Naive thymus-derived CD4-positive, alpha-beta T cell (primary cell): Measurements from ENCODE around the gene ARHGEF19. TPM values are rescaled to one million over a fixed set of nuclear protein-coding genes. Genes with fewer than 3 reads are reported as not detected.
"Not testable (repeated sequence)": the region's sequence is repeated elsewhere in the genome, so short reads cannot be mapped to it uniquely, and the experiment has no call there.

Source experiments
- ATAC-seq: fragments of 150-1000 bp; cut with Tn5 transposase; 2 replicates; pipeline ENCODE4 v1.10.0; 2021; ENCODE audit warnings: mild to moderate bottlenecking, moderate library complexity
- CTCF ChIA-PET: fragments of 350-600 bp; sonication (Branson Sonifier 250); formaldehyde crosslinking; loops from one replicate; lab custom pipeline; 2021; ENCODE audit warnings: antibody characterized with exemption; lab: Charles Lee
- POLR2A ChIA-PET: fragments of 350-600 bp; sonication (Branson Sonifier 250); formaldehyde crosslinking; loops from one replicate; lab custom pipeline; 2021; ENCODE audit warnings: antibody characterized with exemption, inconsistent platforms; lab: Charles Lee
- DNase-seq, 9 donors: peaks; one replicate each; pipeline versions ENCODE4 v3.0.0 to v3.0.0-alpha.2; 2020 to 2022; ENCODE audit warnings: mixed read lengths in 1 of 9
- H3K27ac ChIP-seq: one replicate; pipeline ENCODE4 v1.7.0; 2013; ENCODE audit warnings: mild to moderate bottlenecking, low read depth, low read length, moderate library complexity
- H3K27me3 ChIP-seq, 2 donors: one replicate each; pipeline ENCODE4 v1.7.0; 2013; ENCODE audit warnings: low read length in 2 of 2, mild to moderate bottlenecking in 2 of 2, moderate library complexity in 2 of 2; ENCODE audit not compliant: control insufficient read depth in 2 of 2, insufficient read depth in 2 of 2
- H3K36me3 ChIP-seq, 3 experiments: 1 replicate in 2 of 3; 2 replicates in 1 of 3; pipeline ENCODE4 v1.7.0; 2013; ENCODE audit warnings: low read length in 3 of 3, mild to moderate bottlenecking in 3 of 3, moderate library complexity in 1 of 3; ENCODE audit not compliant: insufficient read depth in 3 of 3, control insufficient read depth in 2 of 3
- H3K4me1 ChIP-seq, 2 donors: one replicate each; pipeline ENCODE4 v1.7.0; 2013; ENCODE audit warnings: low read length in 2 of 2, mild to moderate bottlenecking in 2 of 2, moderate library complexity in 1 of 2; ENCODE audit not compliant: control insufficient read depth in 2 of 2, insufficient read depth in 2 of 2
- H3K4me3 ChIP-seq: 2 replicates; pipeline ENCODE4 v1.7.0; 2013; ENCODE audit warnings: mild to moderate bottlenecking, low read length
- H3K9me3 ChIP-seq, 3 experiments: 1 replicate in 2 of 3; 2 replicates in 1 of 3; pipeline ENCODE4 v1.7.0; 2013; ENCODE audit warnings: low read length in 3 of 3; ENCODE audit not compliant: control insufficient read depth in 2 of 3
- H3K27ac Mint-ChIP-seq, 9 donors: one replicate each; pipeline ENCODE4 v1.8.0; 2020 to 2022; ENCODE audit warnings: mixed read lengths in 9 of 9, mild to moderate bottlenecking in 8 of 9, moderate library complexity in 5 of 9, inconsistent platforms in 2 of 9
- H3K27me3 Mint-ChIP-seq, 5 donors: one replicate each; pipeline ENCODE4 v1.8.0; 2021 to 2022; ENCODE audit warnings: mixed read lengths in 5 of 5, mild to moderate bottlenecking in 1 of 5
- H3K36me3 Mint-ChIP-seq, 5 donors: one replicate each; pipeline ENCODE4 v1.8.0; 2020 to 2022; ENCODE audit warnings: mixed read lengths in 5 of 5, mild to moderate bottlenecking in 3 of 5, inconsistent platforms in 1 of 5
- H3K4me1 Mint-ChIP-seq, 7 donors: one replicate each; pipeline ENCODE4 v1.8.0; 2020 to 2022; ENCODE audit warnings: mixed read lengths in 7 of 7, mild to moderate bottlenecking in 3 of 7, inconsistent platforms in 1 of 7
- H3K4me3 Mint-ChIP-seq, 10 donors: one replicate each; pipeline ENCODE4 v1.8.0; 2020 to 2022; ENCODE audit warnings: mild to moderate bottlenecking in 10 of 10, mixed read lengths in 10 of 10, moderate library complexity in 6 of 10, inconsistent platforms in 2 of 10
- H3K9me3 Mint-ChIP-seq, 11 donors: one replicate each; pipeline ENCODE4 v1.8.0; 2020 to 2022; ENCODE audit warnings: mixed read lengths in 11 of 11, mild to moderate bottlenecking in 4 of 11, inconsistent platforms in 1 of 11, moderate library complexity in 1 of 11
- intact Hi-C, 2 donors: fragments of 100-400 bp; cut with micrococcal nuclease; formaldehyde crosslinking; loops; one replicate each; pipeline ENCODE4 v1.15.1; 2023
- polyA plus RNA-seq, 2 donors: library from polyadenylated mRNA; unstranded; fragments of 300-500 nt; fragmentation: Illumina TruSeq; gene quantifications; one replicate each; pipeline ENCODE4 v1.2.3, GENCODE V29; 2021
- total RNA-seq, 6 experiments: library from RNA in 5 of 6; stranded (reverse) in 5 of 6; gene quantifications; 1 replicate in 5 of 6; 2 replicates in 1 of 6; pipeline ENCODE4 v1.2.3 and lab custom pipeline; 2021 to 2026

Gene ARHGEF19
- total and polyA plus RNA-seq, 7 experiments from 2014 or later = 5.1 to 12.4 (median 9.1) TPM

DNA sequence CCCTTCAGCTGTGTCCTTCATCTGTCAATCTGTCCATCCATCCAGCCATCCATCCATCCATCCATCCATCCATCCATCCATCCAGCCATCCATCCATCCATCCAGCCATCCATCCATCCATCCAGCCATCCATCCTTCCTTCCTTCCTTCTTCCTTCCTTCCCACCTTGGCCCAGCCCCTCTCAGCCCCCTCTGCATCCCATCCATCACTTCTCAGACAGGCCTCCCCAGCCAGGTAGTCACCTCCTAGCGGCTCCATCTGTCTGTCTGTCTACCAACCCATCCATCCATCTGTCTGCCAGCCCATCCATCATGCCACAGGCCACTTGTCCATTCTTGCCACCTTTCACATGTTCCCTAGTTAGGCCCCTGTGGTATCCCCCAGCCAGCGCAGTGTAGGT, 46.3 kb downstream of the ARHGEF19 start:
- Histone ChIP-seq H3K27ac (no peak overlapping the region), H3K9me3 (no peaks in the 10 kb centered on the region), H3K4me1 (peaks cover 34 to 53% of the 10 kb centered on the region in 2 donors), H3K27me3 (no peaks in the 10 kb centered on the region), H3K4me3 (no peak overlapping the region), H3K36me3 (no peaks in the 10 kb centered on the region)
- H3K27me3 Mint-ChIP-seq = peaks cover 0 to 68% (median 0%) of the 10 kb centered on the region in 5 donors
- POLR2A ChIA-PET = no interaction called here
- CTCF ChIA-PET = interaction anchor here (0.6 kb wide), 1 partner anchor 12 kb away, joined by 5 read pairs; no protein-coding TSS in a partner anchor
- peak overlapping the region; percentile 21 to 83 (median 50) for H3K4me3 Mint-ChIP-seq
- DNase-seq = no peak
- peak overlapping the region in 6 of 9 donors; percentile 8 to 81 (median 61) for H3K27ac Mint-ChIP-seq
- no peak for ATAC-seq
- H3K4me1 Mint-ChIP-seq = peaks cover 43 to 86% (median 65%) of the 10 kb centered on the region in 7 donors
- peaks cover 0 to 1% (median 0%) of the 10 kb centered on the region in 11 donors for H3K9me3 Mint-ChIP-seq
- H3K36me3 Mint-ChIP-seq = no peaks in the 10 kb centered on the region
- intact Hi-C loops = loop anchor here in 1 of 2 donors (1.0 kb wide), 1 partner anchor 8 kb away; no protein-coding TSS in a partner anchor

- peak overlapping the region in 7 of 9 donors; percentile 19 to 81 (median 58) for H3K27ac Mint-ChIP-seq
- Histone ChIP-seq H3K27ac (no peak overlapping the region), H3K4me3 (no peak overlapping the region), H3K4me1 (peaks cover 34 to 53% of the 10 kb centered on the region in 2 donors), H3K9me3 (no peaks in the 10 kb centered on the region), H3K36me3 (no peaks in the 10 kb centered on the region), H3K27me3 (no peaks in the 10 kb centered on the region)
- CTCF ChIA-PET = interaction anchor here (0.6 kb wide), 1 partner anchor 315 kb away, joined by 3 read pairs; no protein-coding TSS in a partner anchor
- peak overlapping the region in 9 of 10 donors; percentile 10 to 83 (median 51) for H3K4me3 Mint-ChIP-seq
- H3K36me3 Mint-ChIP-seq = no peaks in the 10 kb centered on the region
- H3K27me3 Mint-ChIP-seq = peaks cover 0 to 69% (median 0%) of the 10 kb centered on the region in 5 donors
- intact Hi-C loops = no loop called here
- DNase-seq = no peak
- H3K9me3 Mint-ChIP-seq = peaks cover 0 to 1% (median 0%) of the 10 kb centered on the region in 11 donors
- peaks cover 43 to 88% (median 65%) of the 10 kb centered on the region in 7 donors for H3K4me1 Mint-ChIP-seq
- ATAC-seq = no peak
- POLR2A ChIA-PET = interaction anchor here (0.5 kb wide), 1 partner anchor 18 kb away, joined by 3 read pairs; no protein-coding TSS in a partner anchor
Observed at GRCh38 chr1:16165548-16165947, 46.9 kb downstream of the ARHGEF19 start.

GRCh38 chr1:16165073-16165364, 47.4 kb downstream of the ARHGEF19 start:
- Histone ChIP-seq H3K27ac (no peak overlapping the region), H3K36me3 (no peaks in the 10 kb centered on the region), H3K27me3 (no peaks in the 10 kb centered on the region), H3K9me3 (no peaks in the 10 kb centered on the region), H3K4me3 (no peak overlapping the region), H3K4me1 (peaks cover 34 to 53% of the 10 kb centered on the region in 2 donors)
- ChIA-PET POLR2A (interaction anchor here (0.5 kb wide), 1 partner anchor 17 kb away, joined by 3 read pairs; no protein-coding TSS in a partner anchor), CTCF (interaction anchor here (0.6 kb wide), 1 partner anchor 316 kb away, joined by 3 read pairs; no protein-coding TSS in a partner anchor)
- ATAC-seq (no peak), DNase-seq (no peak)
- Mint-ChIP-seq H3K27me3 (peaks cover 0 to 65% (median 0%) of the 10 kb centered on the region in 5 donors), H3K4me1 (peaks cover 45 to 86% (median 68%) of the 10 kb centered on the region in 7 donors), H3K4me3 (peak overlapping the region in 4 of 10 donors; percentile 36 to 83 (median 58)), H3K36me3 (no peaks in the 10 kb centered on the region), H3K27ac (peak overlapping the region in 4 of 9 donors; percentile 45 to 82 (median 70)), H3K9me3 (peaks cover 0 to 1% (median 0%) of the 10 kb centered on the region in 11 donors)
- intact Hi-C loops = no loop called here

DNA sequence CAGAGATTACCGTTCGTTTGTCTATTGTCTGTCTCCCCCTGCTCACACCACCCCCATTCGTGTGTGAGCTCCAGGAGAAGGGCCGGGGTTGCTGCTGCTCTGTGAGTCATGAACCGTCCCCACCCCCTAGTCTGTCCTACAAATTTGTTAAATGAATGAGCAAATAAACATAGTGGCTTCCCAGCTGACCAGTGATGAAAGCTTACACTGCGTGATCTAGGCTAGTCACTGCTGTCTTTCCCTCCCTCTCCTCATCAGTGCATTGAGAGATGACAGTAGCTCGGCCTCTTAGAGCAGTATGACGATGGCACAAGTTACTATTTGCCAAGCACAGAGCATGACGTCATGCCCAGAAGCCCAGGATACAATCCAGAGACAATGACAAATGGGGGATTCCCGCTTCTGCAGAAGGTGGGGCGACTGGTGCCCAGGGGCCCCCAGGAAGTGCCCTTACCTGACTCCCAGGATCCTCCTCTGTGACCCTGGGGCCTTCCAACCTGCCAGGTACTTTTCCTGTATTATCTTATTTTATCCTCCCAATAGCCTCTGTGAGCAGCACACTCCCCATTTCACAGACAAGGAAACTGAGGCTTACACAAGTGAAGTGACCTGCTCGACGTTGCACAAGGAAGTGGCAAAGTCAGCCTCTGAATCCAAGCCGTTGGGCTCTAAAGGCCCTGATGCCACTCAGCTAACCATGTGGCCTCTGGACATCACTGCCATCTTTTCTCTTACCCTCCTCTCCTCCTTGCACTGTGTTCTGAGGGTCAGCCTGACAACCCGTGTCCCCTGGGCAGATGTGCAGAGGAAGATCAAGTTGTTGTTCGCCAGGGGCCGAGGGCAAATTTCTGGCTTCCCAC, 48.0 kb downstream of the ARHGEF19 start:
- ATAC-seq = no peak
- peaks cover 0 to 61% (median 0%) of the 10 kb centered on the region in 5 donors for H3K27me3 Mint-ChIP-seq
- peaks cover 0 to 1% (median 0%) of the 10 kb centered on the region in 11 donors for H3K9me3 Mint-ChIP-seq
- intact Hi-C loops = no loop called here
- H3K27ac Mint-ChIP-seq = peak overlapping the region in 8 of 9 donors; percentile 23 to 86 (median 53)
- Histone ChIP-seq H3K4me1 (peaks cover 34 to 53% of the 10 kb centered on the region in 2 donors), H3K4me3 (no peak overlapping the region), H3K36me3 (no peaks in the 10 kb centered on the region), H3K27me3 (no peaks in the 10 kb centered on the region), H3K27ac (no peak overlapping the region), H3K9me3 (no peaks in the 10 kb centered on the region)
- ChIA-PET CTCF (interaction anchor here (0.6 kb wide), 1 partner anchor 316 kb away, joined by 3 read pairs; no protein-coding TSS in a partner anchor), POLR2A (interaction anchor here (0.7 kb wide), 1 partner anchor 10 kb away, joined by 3 read pairs; no protein-coding TSS in a partner anchor)
- peak overlapping the region in 9 of 10 donors; percentile 20 to 83 (median 48) for H3K4me3 Mint-ChIP-seq
- DNase-seq = peak in 1 of 9 donors; percentile 33
- H3K36me3 Mint-ChIP-seq = no peaks in the 10 kb centered on the region
- H3K4me1 Mint-ChIP-seq = peaks cover 48 to 89% (median 68%) of the 10 kb centered on the region in 7 donors

DNA sequence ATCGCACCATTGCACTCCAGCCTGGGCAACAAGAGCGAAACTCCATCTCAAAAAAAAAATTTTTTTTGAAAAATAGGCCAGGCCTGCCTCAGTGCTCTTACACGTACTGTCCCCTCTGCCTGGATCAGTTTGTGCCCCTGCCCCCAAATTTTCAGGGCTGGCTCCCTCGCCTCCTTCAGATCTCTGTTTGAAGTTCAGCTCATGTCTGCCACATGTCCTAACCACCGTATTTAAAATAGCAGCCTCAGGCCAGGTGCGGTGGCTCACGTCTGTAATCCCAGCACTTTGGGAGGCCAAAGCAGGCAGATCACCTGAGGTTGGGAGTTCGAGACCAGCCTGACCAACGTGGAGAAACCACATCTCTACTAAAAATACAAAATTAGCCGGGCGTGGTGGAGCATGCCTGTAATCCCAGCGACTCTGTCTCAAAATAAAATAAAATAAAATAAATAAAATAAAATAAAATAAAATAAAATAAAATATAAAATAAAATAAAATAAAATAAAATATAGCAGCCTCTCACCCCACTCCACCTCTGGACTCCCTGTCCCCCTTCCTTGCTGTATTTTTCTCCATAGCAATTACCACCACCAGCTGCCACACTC, 48.7 kb downstream of the ARHGEF19 start:
- H3K27me3 Mint-ChIP-seq = peaks cover 0 to 56% (median 0%) of the 10 kb centered on the region in 5 donors
- H3K4me1 Mint-ChIP-seq = peaks cover 47 to 89% (median 68%) of the 10 kb centered on the region in 7 donors
- not testable (repeated sequence) for H3K4me3 ChIP-seq, H3K36me3 ChIP-seq, H3K36me3 Mint-ChIP-seq, DNase-seq, H3K9me3 Mint-ChIP-seq, ATAC-seq, H3K27ac ChIP-seq, H3K9me3 ChIP-seq, H3K27me3 ChIP-seq
- peaks cover 27 to 45% of the 10 kb centered on the region in 2 donors for H3K4me1 ChIP-seq
- peak overlapping the region; percentile 12 to 83 (median 49) for H3K4me3 Mint-ChIP-seq
- peak overlapping the region in 7 of 9 donors; percentile 23 to 92 (median 56) for H3K27ac Mint-ChIP-seq
- ChIA-PET CTCF (interaction anchor here (0.9 kb wide), 1 partner anchor 12 kb away, joined by 4 read pairs; no protein-coding TSS in a partner anchor), POLR2A (interaction anchor here (0.6 to 0.7 kb wide), 2 partner anchors 9 to 29 kb away, joined by 3 read pairs; no protein-coding TSS in a partner anchor)
- intact Hi-C loops = loop anchor here in 1 of 2 donors (2.0 kb wide), 1 partner anchor 53 kb away; no protein-coding TSS in a partner anchor
